ENCODE results near the gene NOX3. TPM values are rescaled to one million over a fixed set of nuclear protein-coding genes. Genes with fewer than 3 reads are reported as not detected.

The NOX3 gene
- total and polyA plus RNA-seq, 2 donors (not counting 1 experiment from before 2014, with no cell fraction given), result not detected

DNA sequence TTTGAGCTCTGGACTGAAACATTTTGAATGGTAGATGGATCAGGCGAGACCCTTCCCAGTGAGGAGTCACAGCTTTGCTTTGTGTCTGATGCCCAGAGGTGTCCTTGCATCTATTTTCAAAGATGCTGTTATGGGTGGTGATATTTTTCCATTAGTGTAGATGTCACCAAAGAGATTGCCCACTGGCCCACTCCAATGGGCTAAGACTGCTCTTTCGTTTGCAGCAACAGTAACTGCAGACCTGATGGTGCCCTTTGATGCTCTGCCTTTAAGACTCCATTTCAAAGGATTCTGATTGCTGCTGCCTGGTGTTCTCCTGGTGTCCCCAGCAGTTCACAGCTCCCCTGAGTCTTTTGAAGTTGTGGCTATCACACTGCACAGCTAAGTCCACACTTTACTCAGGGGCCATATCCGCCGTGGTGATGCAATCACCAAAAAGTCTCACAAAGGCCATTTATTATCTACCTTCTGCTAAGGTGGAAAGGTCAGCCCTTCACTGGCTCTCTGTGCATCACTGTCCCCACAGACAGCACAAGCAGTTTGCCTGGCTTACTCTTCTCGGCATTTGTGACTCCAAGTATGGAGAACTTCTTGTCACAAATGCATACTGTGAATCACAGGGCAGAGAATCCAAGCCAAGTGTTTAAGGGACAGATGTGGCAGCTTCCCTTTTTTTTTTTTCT lies 56.4 kb downstream of the NOX3 start:
- Histone ChIP-seq H3K27me3 (replicated peaks in 1 of 4; ENCODE audit: control extremely low read depth in 1 of 4, control insufficient read depth in 3 of 4, insufficient read depth in 4 of 4, low read length in 3 of 4) (no peaks in the 10 kb centered on the region), H3K36me3 (replicated peaks in 1 of 2; ENCODE audit: control extremely low read depth in 1 of 2, control insufficient read depth in 1 of 2, extremely low read depth in 1 of 2, insufficient read depth in 2 of 2, low read length in 1 of 2) (no peaks in the 10 kb centered on the region), H3K4me1 (ENCODE audit: control insufficient read depth in 2 of 2, insufficient read depth in 2 of 2, low read length in 2 of 2) (no peaks in the 10 kb centered on the region), H3K4me2 (replicated peaks; ENCODE audit: low read depth, low read length, poor library complexity, severe bottlenecking) (no peak overlapping the region), H3K79me2 (ENCODE audit: control insufficient read depth, insufficient read depth, low read length) (no peaks in the 10 kb centered on the region), H3K9ac (ENCODE audit: low read length) (no peak overlapping the region), H2AFZ (ENCODE audit: insufficient read depth, low read depth, low read length, poor library complexity, severe bottlenecking) (no peak overlapping the region), H3K27ac (ENCODE audit: low read length in 2 of 2) (no peak overlapping the region), H3K4me3 (ENCODE audit: control extremely low read depth in 1 of 5, extremely low read depth in 1 of 5, insufficient read depth in 1 of 5, low read depth in 2 of 5, low read length in 4 of 5) (no peak overlapping the region), H3K9me3 (ENCODE audit: control extremely low read depth in 1 of 3, control insufficient read depth in 2 of 3, insufficient read depth in 1 of 3, low read length in 2 of 3) (no peaks in the 10 kb centered on the region), H4K20me1 (ENCODE audit: control insufficient read depth, insufficient read depth, low read length, poor library complexity, severe bottlenecking) (no peaks in the 10 kb centered on the region)
- Mint-ChIP-seq H3K9me3 (ENCODE audit: insufficient read depth) (no peaks in the 10 kb centered on the region), H3K27me3 (peaks cover 3% of the 10 kb centered on the region), H3K4me3 (no peak overlapping the region), H3K4me1 (peaks cover 2% of the 10 kb centered on the region), H3K27ac (no peak overlapping the region)
- TF ChIP-seq, protein P1, sequence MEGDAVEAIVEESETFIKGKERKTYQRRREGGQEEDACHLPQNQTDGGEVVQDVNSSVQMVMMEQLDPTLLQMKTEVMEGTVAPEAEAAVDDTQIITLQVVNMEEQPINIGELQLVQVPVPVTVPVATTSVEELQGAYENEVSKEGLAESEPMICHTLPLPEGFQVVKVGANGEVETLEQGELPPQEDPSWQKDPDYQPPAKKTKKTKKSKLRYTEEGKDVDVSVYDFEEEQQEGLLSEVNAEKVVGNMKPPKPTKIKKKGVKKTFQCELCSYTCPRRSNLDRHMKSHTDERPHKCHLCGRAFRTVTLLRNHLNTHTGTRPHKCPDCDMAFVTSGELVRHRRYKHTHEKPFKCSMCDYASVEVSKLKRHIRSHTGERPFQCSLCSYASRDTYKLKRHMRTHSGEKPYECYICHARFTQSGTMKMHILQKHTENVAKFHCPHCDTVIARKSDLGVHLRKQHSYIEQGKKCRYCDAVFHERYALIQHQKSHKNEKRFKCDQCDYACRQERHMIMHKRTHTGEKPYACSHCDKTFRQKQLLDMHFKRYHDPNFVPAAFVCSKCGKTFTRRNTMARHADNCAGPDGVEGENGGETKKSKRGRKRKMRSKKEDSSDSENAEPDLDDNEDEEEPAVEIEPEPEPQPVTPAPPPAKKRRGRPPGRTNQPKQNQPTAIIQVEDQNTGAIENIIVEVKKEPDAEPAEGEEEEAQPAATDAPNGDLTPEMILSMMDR (IDR thresholded peaks at IDR 0.05), result no peak
- TF ChIP-seq EZH2 (IDR thresholded peaks at IDR 0.05; ENCODE audit: borderline replicate concordance, insufficient read depth, low read depth, low read length, poor library complexity, severe bottlenecking), result no peak
- POLR2A ChIA-PET, result no interaction called here
- no peak for ATAC-seq (ENCODE audit: low read depth)
- intact Hi-C loops (cut with micrococcal nuclease), result no loop called here
- CTCF ChIA-PET, result no interaction called here
- WGBS (ENCODE audit: insufficient coverage), result 98% methylated on average over 4 of the region's 5 CpGs
- no peak for DNase-seq

- Mint-ChIP-seq H3K27ac (no peak overlapping the region), H3K9me3 (ENCODE audit: insufficient read depth) (no peaks in the 10 kb centered on the region), H3K4me3 (no peak overlapping the region), H3K4me1 (no peaks in the 10 kb centered on the region), H3K27me3 (peaks cover 3% of the 10 kb centered on the region)
- Histone ChIP-seq H3K36me3 (replicated peaks in 1 of 2; ENCODE audit: control extremely low read depth in 1 of 2, control insufficient read depth in 1 of 2, extremely low read depth in 1 of 2, insufficient read depth in 2 of 2, low read length in 1 of 2) (no peaks in the 10 kb centered on the region), H3K27me3 (replicated peaks in 1 of 4; ENCODE audit: control extremely low read depth in 1 of 4, control insufficient read depth in 3 of 4, insufficient read depth in 4 of 4, low read length in 3 of 4) (no peaks in the 10 kb centered on the region), H2AFZ (ENCODE audit: insufficient read depth, low read depth, low read length, poor library complexity, severe bottlenecking) (no peak overlapping the region), H3K27ac (ENCODE audit: low read length in 2 of 2) (no peak overlapping the region), H4K20me1 (ENCODE audit: control insufficient read depth, insufficient read depth, low read length, poor library complexity, severe bottlenecking) (no peaks in the 10 kb centered on the region), H3K4me3 (ENCODE audit: control extremely low read depth in 1 of 5, extremely low read depth in 1 of 5, insufficient read depth in 1 of 5, low read depth in 2 of 5, low read length in 4 of 5) (no peak overlapping the region), H3K79me2 (ENCODE audit: control insufficient read depth, insufficient read depth, low read length) (no peaks in the 10 kb centered on the region), H3K9me3 (ENCODE audit: control extremely low read depth in 1 of 3, control insufficient read depth in 2 of 3, insufficient read depth in 1 of 3, low read length in 2 of 3) (no peaks in the 10 kb centered on the region), H3K4me2 (replicated peaks; ENCODE audit: low read depth, low read length, poor library complexity, severe bottlenecking) (no peak overlapping the region), H3K4me1 (ENCODE audit: control insufficient read depth in 2 of 2, insufficient read depth in 2 of 2, low read length in 2 of 2) (no peaks in the 10 kb centered on the region), H3K9ac (ENCODE audit: low read length) (no peak overlapping the region)
- intact Hi-C loops (cut with micrococcal nuclease), result no loop called here
- ATAC-seq (ENCODE audit: low read depth) (no peak), DNase-seq (no peak)
- ChIA-PET POLR2A (no interaction called here), CTCF (interaction anchor here (1.5 kb wide), 1 partner anchor 19 kb away, joined by 4 read pairs; no protein-coding TSS in a partner anchor)
- WGBS (ENCODE audit: insufficient coverage), result 98% methylated on average over 6 of the region's 7 CpGs
- TF ChIP-seq EZH2 (IDR thresholded peaks at IDR 0.05; ENCODE audit: borderline replicate concordance, insufficient read depth, low read depth, low read length, poor library complexity, severe bottlenecking), result no peak
- TF ChIP-seq, protein P1 (IDR thresholded peaks at IDR 0.05), result no peak
Observed at GRCh38 chr6:155398701-155399061, 57.0 kb downstream of the NOX3 start.

Data from B cell (primary cell).